Cardiac muscle cell (in vitro differentiated cells and primary cell): ENCODE data around the gene MMS19. TPM values are rescaled to one million over a fixed set of nuclear protein-coding genes. Genes with fewer than 3 reads are reported as not detected.

Source experiments
- DNase-seq, 2 donors: peaks; one replicate each; pipeline versions ENCODE4 v3.0.0 to v3.0.0-alpha.2; 2010 to 2017; ENCODE audit warnings: low read depth in 1 of 2, low spot score in 1 of 2
- H3K27ac ChIP-seq: fragments of 200-600 bp; sonication (generic); 2 replicates; pipeline ENCODE4 v1.5.1; 2016
- H3K27me3 ChIP-seq: fragments of 200-600 bp; sonication (generic); 2 replicates; pipeline ENCODE4 v1.6.0; 2016; ENCODE audit warnings: control low read depth
- H3K36me3 ChIP-seq: fragments of 200-600 bp; sonication (generic); 2 replicates; pipeline ENCODE4 v1.5.1; 2016; ENCODE audit warnings: control low read depth
- H3K4me1 ChIP-seq: fragments of 200-600 bp; sonication (generic); 2 replicates; pipeline ENCODE4 v1.8.1; 2017; ENCODE audit warnings: low read depth, mild to moderate bottlenecking, mixed run types
- H3K4me3 ChIP-seq: fragments of 200-600 bp; sonication (generic); 2 replicates; pipeline ENCODE4 v1.5.1; 2016; ENCODE audit warnings: mild to moderate bottlenecking
- H3K9me3 ChIP-seq: fragments of 200-600 bp; sonication (generic); 2 replicates; pipeline ENCODE4 v1.5.1; 2017; ENCODE audit warnings: low read depth, mild to moderate bottlenecking, control low read depth
- CTCF ChIP-seq: IDR thresholded peaks from 2 replicates; pipeline ENCODE4 v1.5.1; 2012; ENCODE audit warnings: low read depth, mild to moderate bottlenecking, low read length
- polyA plus RNA-seq: library from polyadenylated mRNA; unstranded; fragments of >200 nt; fragmentation: Nextera tagmentation; extraction: Ambion mirVana; gene quantifications from 2 replicates; pipeline ENCODE4 v1.2.1, GENCODE V29; 2016
- total RNA-seq: library from RNA; depleted of rRNA; stranded (reverse); fragments of >200 nt; gene quantifications from 2 replicates; pipeline ENCODE4 v1.2.3, GENCODE V29; 2016

MMS19 gene
- total and polyA plus RNA-seq, 2 experiments from 2014 or later, result 72.5 to 94.0 TPM

- no peaks in the 10 kb centered on the region for H3K36me3 ChIP-seq
- no peaks in the 10 kb centered on the region for H3K4me1 ChIP-seq
- H3K27me3 ChIP-seq, result no peaks in the 10 kb centered on the region
- H3K4me3 ChIP-seq, result no peak overlapping the region
- TF ChIP-seq CTCF, result no peak
- no peak overlapping the region for H3K27ac ChIP-seq
- no peaks in the 10 kb centered on the region for H3K9me3 ChIP-seq
- no peak for DNase-seq
These were observed 19.6 kb upstream of the MMS19 start for GRCh38 chr10:97517778-97518300.

- DNase-seq, result no peak
- Histone ChIP-seq H3K4me3 (no peak overlapping the region), H3K9me3 (no peaks in the 10 kb centered on the region), H3K27me3 (no peaks in the 10 kb centered on the region), H3K27ac (no peak overlapping the region), H3K4me1 (no peaks in the 10 kb centered on the region), H3K36me3 (no peaks in the 10 kb centered on the region)
- TF ChIP-seq CTCF, result no peak
These were observed 19.0 kb upstream of the MMS19 start for GRCh38 chr10:97517096-97517750.

GRCh38 chr10:97515271-97515978 lies 17.2 kb upstream of the MMS19 start:
- Histone ChIP-seq H3K27me3 (no peaks in the 10 kb centered on the region), H3K4me1 (no peaks in the 10 kb centered on the region), H3K9me3 (no peaks in the 10 kb centered on the region), H3K4me3 (no peak overlapping the region), H3K27ac (no peak overlapping the region), H3K36me3 (no peaks in the 10 kb centered on the region)
- TF ChIP-seq CTCF, result no peak
- DNase-seq, result no peak

- H3K36me3 ChIP-seq, result no peaks in the 10 kb centered on the region
- H3K27me3 ChIP-seq, result no peaks in the 10 kb centered on the region
- peak in 1 of 2 donors; percentile 27 for DNase-seq
- no peak overlapping the region for H3K27ac ChIP-seq
- TF ChIP-seq CTCF, result no peak
- no peak overlapping the region for H3K4me3 ChIP-seq
- no peaks in the 10 kb centered on the region for H3K9me3 ChIP-seq
- H3K4me1 ChIP-seq, result no peaks in the 10 kb centered on the region
These were observed 16.1 kb upstream of the MMS19 start for GRCh38 chr10:97514344-97514743.

- Histone ChIP-seq H3K4me1 (no peaks in the 10 kb centered on the region), H3K9me3 (no peaks in the 10 kb centered on the region), H3K27ac (no peak overlapping the region), H3K36me3 (no peaks in the 10 kb centered on the region), H3K4me3 (no peak overlapping the region), H3K27me3 (no peaks in the 10 kb centered on the region)
- DNase-seq, result no peak
- TF ChIP-seq CTCF, result no peak
These were observed 14.8 kb upstream of the MMS19 start for GRCh38 chr10:97512993-97513392.
